Measurements from ENCODE around the gene GNMT. TPM values are rescaled to one million over a fixed set of nuclear protein-coding genes. Genes with fewer than 3 reads are reported as not detected.

Gene GNMT
- total RNA-seq, result under 1 TPM in 1 of 4 donors, not detected in 3; 0.68 TPM

GRCh38 chr6:42960243-42961019 lies at the start of gene GNMT:
Gene GNMT, plus strand, starts transcription at chr6:42960754. Its CDS starts 14 bp downstream, at chr6:42960768.
- Histone ChIP-seq H3K27ac (no peak within 1 kb of the TSS), H3K27me3 (no peaks in the 10 kb centered on the region), H3K4me3 (peak within 1 kb of the TSS; percentile 26 to 46 (median 36)), H3K9me3 (no peaks in the 10 kb centered on the region), H3K4me1 (peaks cover 8 to 17% (median 13%) of the 10 kb centered on the region in 4 donors), H3K36me3 (peaks cover 0 to 13% (median 5%) of the 10 kb centered on the region in 4 donors)
- 4% methylated on average over 57 of the region's 62 CpGs; no CpG with 5 or more reads in 1 of the 2 donors for WGBS, 2 donors (ENCODE audit: low coverage in 1 of 2)
- in situ Hi-C loops (cut with MboI; ENCODE audit: low pct_ligation_motif_present in 1 of 4, low pct_unique_long_range_greater_than_20kb in 1 of 4, low sequenced_read_pairs in 3 of 4) (no loop called here), intact Hi-C loops (cut with DNase I; ENCODE audit: low total_unique reads) (no loop called here)
- TF ChIP-seq POLR2AphosphoS5 (IDR thresholded peaks at IDR 0.05) (peak in 1 of 3 donors; percentile 33), POLR2A (IDR thresholded peaks at IDR 0.05) (peak; percentile 24)
- TF ChIP-seq, protein P1, sequence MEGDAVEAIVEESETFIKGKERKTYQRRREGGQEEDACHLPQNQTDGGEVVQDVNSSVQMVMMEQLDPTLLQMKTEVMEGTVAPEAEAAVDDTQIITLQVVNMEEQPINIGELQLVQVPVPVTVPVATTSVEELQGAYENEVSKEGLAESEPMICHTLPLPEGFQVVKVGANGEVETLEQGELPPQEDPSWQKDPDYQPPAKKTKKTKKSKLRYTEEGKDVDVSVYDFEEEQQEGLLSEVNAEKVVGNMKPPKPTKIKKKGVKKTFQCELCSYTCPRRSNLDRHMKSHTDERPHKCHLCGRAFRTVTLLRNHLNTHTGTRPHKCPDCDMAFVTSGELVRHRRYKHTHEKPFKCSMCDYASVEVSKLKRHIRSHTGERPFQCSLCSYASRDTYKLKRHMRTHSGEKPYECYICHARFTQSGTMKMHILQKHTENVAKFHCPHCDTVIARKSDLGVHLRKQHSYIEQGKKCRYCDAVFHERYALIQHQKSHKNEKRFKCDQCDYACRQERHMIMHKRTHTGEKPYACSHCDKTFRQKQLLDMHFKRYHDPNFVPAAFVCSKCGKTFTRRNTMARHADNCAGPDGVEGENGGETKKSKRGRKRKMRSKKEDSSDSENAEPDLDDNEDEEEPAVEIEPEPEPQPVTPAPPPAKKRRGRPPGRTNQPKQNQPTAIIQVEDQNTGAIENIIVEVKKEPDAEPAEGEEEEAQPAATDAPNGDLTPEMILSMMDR (IDR thresholded peaks at IDR 0.05), result no peak
- peak; percentile 82 for DNase-seq

DNA sequence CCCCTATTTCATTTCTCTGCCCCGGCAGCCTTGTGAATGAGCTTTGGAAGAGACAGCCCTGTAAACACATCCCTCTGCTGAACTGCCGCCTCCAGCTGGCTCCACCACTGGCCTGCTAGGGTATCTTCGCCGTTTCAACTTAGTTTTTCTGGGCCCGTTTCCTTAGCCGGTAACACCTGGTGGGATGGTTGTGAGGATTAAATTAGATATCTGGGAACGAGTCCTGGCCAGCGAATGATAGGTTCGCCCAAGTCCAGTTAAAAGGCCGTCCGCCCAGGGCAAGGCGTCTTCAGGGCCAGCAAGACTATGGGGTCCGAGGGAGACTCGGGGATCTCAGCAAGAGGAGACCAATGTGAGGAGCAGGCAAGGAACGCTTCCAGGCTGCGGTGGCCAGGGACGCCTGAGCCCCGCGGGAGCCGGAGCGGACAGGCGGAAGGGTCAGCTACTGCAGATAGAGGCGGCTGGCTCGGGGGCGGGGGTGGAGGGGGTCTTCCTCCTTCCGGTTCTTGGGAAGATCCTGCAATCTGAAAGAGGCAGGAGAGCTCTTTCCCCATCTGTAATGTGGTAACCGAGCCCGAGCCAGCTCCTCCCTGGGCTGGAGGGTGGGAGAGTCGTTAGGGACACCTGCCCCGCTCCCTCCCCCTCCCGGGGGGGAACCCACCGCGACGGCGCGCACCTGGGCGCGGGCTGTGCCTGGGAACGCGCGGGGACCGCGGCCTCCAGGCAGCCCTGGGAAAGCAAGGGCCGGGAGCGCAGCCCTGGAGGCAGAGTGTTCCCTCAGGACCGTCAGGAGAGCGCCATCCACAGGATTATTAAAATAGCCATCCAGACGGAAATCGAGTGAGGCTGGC lies 49.2 kb upstream of the GNMT start:
- Histone ChIP-seq H3K9me3 (no peaks in the 10 kb centered on the region), H3K27me3 (peaks cover 19% of the 10 kb centered on the region), H3K27ac (no peak overlapping the region), H3K36me3 (no peaks in the 10 kb centered on the region), H3K4me3 (peak overlapping the region in 2 of 4 donors; percentile 14 to 39), H3K4me1 (peaks cover 0 to 8% (median 4%) of the 10 kb centered on the region in 4 donors)
- in situ Hi-C loops (cut with MboI; ENCODE audit: low pct_ligation_motif_present in 1 of 4, low pct_unique_long_range_greater_than_20kb in 1 of 4, low sequenced_read_pairs in 3 of 4), result no loop called here
- TF ChIP-seq, protein P1 (IDR thresholded peaks at IDR 0.05), result no peak
- no peak for TF ChIP-seq POLR2A (IDR thresholded peaks at IDR 0.05)
- no peak for TF ChIP-seq POLR2AphosphoS5 (IDR thresholded peaks at IDR 0.05)
- no peak for TF ChIP-seq EP300 (IDR thresholded peaks at IDR 0.05; ENCODE audit: low read depth)
- intact Hi-C loops (cut with DNase I; ENCODE audit: low total_unique reads), result no loop called here
- DNase-seq, result no peak
- WGBS, 2 donors (ENCODE audit: low coverage in 1 of 2), result 29% methylated on average over 44 of the region's 49 CpGs; no CpG with 5 or more reads in 1 of the 2 donors

DNA sequence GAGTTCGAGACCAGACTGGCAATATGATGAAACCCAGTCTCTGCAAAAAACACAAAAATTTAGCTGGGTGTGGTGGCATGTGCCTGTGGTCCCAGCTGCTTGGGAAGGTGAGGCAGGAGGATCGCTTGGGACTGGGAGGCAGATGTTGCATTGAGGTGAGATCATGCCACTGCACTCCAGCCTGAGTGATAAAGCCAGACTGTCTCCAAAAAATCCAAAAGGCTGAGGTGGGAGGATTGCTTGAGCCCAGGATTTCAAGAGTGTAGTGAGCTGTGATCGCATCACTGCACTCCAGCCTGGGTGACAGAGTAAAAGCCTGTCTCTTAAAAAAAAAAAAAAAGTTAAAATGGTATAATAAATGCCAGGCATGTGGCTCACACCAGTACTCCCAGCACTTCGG lies 46.0 kb upstream of the GNMT start:
- Histone ChIP-seq H3K4me1 (peaks cover 0 to 8% (median 4%) of the 10 kb centered on the region in 4 donors), H3K27ac (no peak overlapping the region), H3K9me3 (no peaks in the 10 kb centered on the region), H3K36me3 (no peaks in the 10 kb centered on the region), H3K4me3 (no peak overlapping the region), H3K27me3 (peaks cover 19% of the 10 kb centered on the region)
- TF ChIP-seq POLR2A (IDR thresholded peaks at IDR 0.05) (no peak), POLR2AphosphoS5 (IDR thresholded peaks at IDR 0.05) (no peak), EP300 (IDR thresholded peaks at IDR 0.05; ENCODE audit: low read depth) (no peak)
- TF ChIP-seq, protein P1 (IDR thresholded peaks at IDR 0.05), result no peak
- in situ Hi-C loops (cut with MboI; ENCODE audit: low pct_ligation_motif_present in 1 of 4, low pct_unique_long_range_greater_than_20kb in 1 of 4, low sequenced_read_pairs in 3 of 4), result no loop called here
- WGBS, 2 donors (ENCODE audit: low coverage in 1 of 2), result 67 to 70% methylated on average over 1 to 4 of the region's 4 CpGs
- intact Hi-C loops (cut with DNase I; ENCODE audit: low total_unique reads), result no loop called here
- DNase-seq, result no peak

DNA sequence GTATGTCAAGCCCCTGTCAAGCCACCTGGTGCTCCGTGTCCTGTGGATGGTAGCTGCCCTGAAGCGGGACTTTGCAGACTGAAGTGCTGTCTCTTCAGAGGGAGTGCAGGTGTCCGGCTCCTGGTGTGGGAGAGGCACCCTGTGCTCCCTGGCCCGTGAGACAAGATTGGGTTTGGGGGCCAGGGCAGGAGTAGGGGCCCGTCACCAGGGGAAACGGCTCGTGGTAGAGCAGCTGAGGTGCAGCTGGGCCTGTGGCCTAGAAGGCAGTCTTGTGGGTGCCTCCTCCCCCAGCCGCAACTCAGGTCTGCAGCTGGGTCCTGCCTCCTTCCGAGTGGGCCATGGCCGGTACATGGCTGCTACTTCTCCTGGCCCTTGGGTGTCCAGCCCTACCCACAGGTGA lies 44.8 kb upstream of the GNMT start, which contains the start of gene PTCRA:
Gene PTCRA (plus strand): TSS at position 322 of the 400 bp plus-strand sequence. CDS start 17 bp downstream, at position 339.
- no peaks in the 10 kb centered on the region for H3K36me3 ChIP-seq
- no peak within 1 kb of the TSS for H3K4me3 ChIP-seq
- no peak within 1 kb of the TSS for H3K27ac ChIP-seq
- H3K4me1 ChIP-seq, result peaks cover 0 to 8% (median 4%) of the 10 kb centered on the region in 4 donors
- in situ Hi-C loops (cut with MboI; ENCODE audit: low pct_ligation_motif_present in 1 of 4, low pct_unique_long_range_greater_than_20kb in 1 of 4, low sequenced_read_pairs in 3 of 4), result no loop called here
- WGBS, 2 donors (ENCODE audit: low coverage in 1 of 2), result 69% methylated on average over 10 of the region's 10 CpGs; no CpG with 5 or more reads in 1 of the 2 donors
- DNase-seq, result no peak
- intact Hi-C loops (cut with DNase I; ENCODE audit: low total_unique reads), result no loop called here
- peaks cover 19% of the 10 kb centered on the region for H3K27me3 ChIP-seq
- no peaks in the 10 kb centered on the region for H3K9me3 ChIP-seq
- TF ChIP-seq, protein P1 (IDR thresholded peaks at IDR 0.05), result no peak
- no peak for TF ChIP-seq POLR2AphosphoS5 (IDR thresholded peaks at IDR 0.05)
- no peak for TF ChIP-seq EP300 (IDR thresholded peaks at IDR 0.05; ENCODE audit: low read depth)
- TF ChIP-seq POLR2A (IDR thresholded peaks at IDR 0.05), result no peak
